HG03460 (cell line): Measurements from ENCODE around the gene WFS1.

ENCODE experiments used
- ATAC-seq: cut with Tn5 transposase; IDR thresholded peaks from one replicate; pipeline ENCODE4 v1.9.1; 2021; ENCODE audit not compliant: unreplicated experiment

Gene WFS1

GRCh38 chr4:6352031-6352692 lies 82.5 kb downstream of the WFS1 start:
- no peak for ATAC-seq
